ENCODE measurements around the gene CHDH.

The CHDH gene

GRCh38 chr3:53780806-53781205, 65.4 kb downstream of the CHDH start:
- DNase-seq, result no peak

GRCh38 chr3:53780171-53780570, 66.0 kb downstream of the CHDH start:
- no peak for DNase-seq

- no peak for DNase-seq
Observed at GRCh38 chr3:53778153-53778552, 68.1 kb downstream of the CHDH start.

- DNase-seq, result no peak
Observed at GRCh38 chr3:53777468-53777867, 68.8 kb downstream of the CHDH start.

- no peak for DNase-seq
Observed at GRCh38 chr3:53776494-53777101, 69.6 kb downstream of the CHDH start.

GRCh38 chr3:53775834-53776251, 70.4 kb downstream of the CHDH start:
- DNase-seq, result no peak

- DNase-seq, result no peak
Observed at GRCh38 chr3:53775018-53775417, 71.2 kb downstream of the CHDH start.

- DNase-seq, result no peak
Observed at GRCh38 chr3:53774414-53774813, 71.8 kb downstream of the CHDH start.

GRCh38 chr3:53773611-53774368, 72.4 kb downstream of the CHDH start:
- no peak for DNase-seq

GRCh38 chr3:53773021-53773436, 73.2 kb downstream of the CHDH start:
- DNase-seq, result no peak

- DNase-seq, result no peak
Observed at GRCh38 chr3:53772562-53772961, 73.7 kb downstream of the CHDH start.

- no peak for DNase-seq
Observed at GRCh38 chr3:53768478-53769459, 77.5 kb downstream of the CHDH start.

- DNase-seq, result no peak
Observed at GRCh38 chr3:53766706-53767105, 79.5 kb downstream of the CHDH start.

GRCh38 chr3:53765753-53766152, 80.5 kb downstream of the CHDH start:
- no peak for DNase-seq

GRCh38 chr3:53764026-53764775, 82.0 kb downstream of the CHDH start:
- DNase-seq, result no peak

- no peak for DNase-seq
Observed at GRCh38 chr3:53763353-53763752, 82.9 kb downstream of the CHDH start.
